NCI-H146 treated with DMSO at 0.1 percent for 48 hours (cell line): ENCODE results near the gene GANC.

Experiments used
- DNase-seq: peaks from one replicate; lab custom pipeline; 2025; ENCODE audit not compliant: unreplicated experiment; lab: John Stamatoyannopoulos, UW

GANC gene

GRCh38 chr15:42373936-42374335, 100.9 kb downstream of the GANC start:
- DNase-seq: no peak

GRCh38 chr15:42374810-42375209, 101.8 kb downstream of the GANC start:
- no peak for DNase-seq

GRCh38 chr15:42375252-42375651, 102.3 kb downstream of the GANC start:
- no peak for DNase-seq

- no peak for DNase-seq
These were observed 102.9 kb downstream of the GANC start for GRCh38 chr15:42375941-42376340.

GRCh38 chr15:42378011-42378410, 105.0 kb downstream of the GANC start:
- DNase-seq: no peak

GRCh38 chr15:42384597-42384996, 111.6 kb downstream of the GANC start:
- DNase-seq: no peak

GRCh38 chr15:42385206-42385979, 112.4 kb downstream of the GANC start:
- peak; percentile 21 for DNase-seq

- DNase-seq: no peak
These were observed 113.1 kb downstream of the GANC start for GRCh38 chr15:42385980-42386700.

- DNase-seq: no peak
These were observed 114.6 kb downstream of the GANC start for GRCh38 chr15:42387603-42388002.

- DNase-seq: no peak
These were observed 119.5 kb downstream of the GANC start for GRCh38 chr15:42392309-42393024.

- DNase-seq: no peak
These were observed 121.1 kb downstream of the GANC start for GRCh38 chr15:42394106-42394505.

- no peak for DNase-seq
These were observed 122.8 kb downstream of the GANC start for GRCh38 chr15:42395838-42396237.

GRCh38 chr15:42401544-42402454, 128.8 kb downstream of the GANC start:
- no peak for DNase-seq

- no peak for DNase-seq
These were observed 129.6 kb downstream of the GANC start for GRCh38 chr15:42402455-42403205.

- DNase-seq: no peak
These were observed 130.4 kb downstream of the GANC start for GRCh38 chr15:42403389-42403788.

- no peak for DNase-seq
These were observed 131.6 kb downstream of the GANC start for GRCh38 chr15:42404461-42405235.

- no peak for DNase-seq
These were observed 133.0 kb downstream of the GANC start for GRCh38 chr15:42405863-42406482.
